OCI-LY3 (cell line): ENCODE data around the gene CDC42EP1.

Experiments used
- H2AFZ ChIP-seq: fragments of 200-600, 300-600 bp; shearing (Covaris generic); 2 replicates; pipeline ENCODE4 v1.6.0; 2014; ENCODE audit warnings: antibody characterized with exemption, low read depth, low read length
- H3K27ac ChIP-seq: fragments of 200-600, 300-600 bp; sonication (generic); 2 replicates; pipeline ENCODE4 v1.5.1; 2014; ENCODE audit warnings: mild to moderate bottlenecking, low read length, moderate library complexity, mixed read lengths
- H3K27me3 ChIP-seq: fragments of 200-600, 300-600 bp; sonication (generic); 2 replicates; pipeline ENCODE4 v1.6.1; 2014; ENCODE audit warnings: low read depth, low read length, mixed read lengths
- H3K36me3 ChIP-seq: fragments of 200-600, 300-600 bp; sonication (generic); replicated peaks from 2 replicates; pipeline ENCODE3; 2014; ENCODE audit warnings: low read depth, low read length, mixed read lengths
- H3K4me1 ChIP-seq: fragments of 300-600, 200-600 bp; sonication (generic); 2 replicates; pipeline ENCODE4 v1.6.1; 2014; ENCODE audit warnings: low read length, mixed read lengths
- H3K4me2 ChIP-seq: fragments of 200-600, 300-600 bp; sonication (generic); 2 replicates; pipeline ENCODE4 v1.6.1; 2014; ENCODE audit warnings: low read length, mixed read lengths
- H3K4me3 ChIP-seq: fragments of 300-600, 200-600 bp; sonication (generic); 2 replicates; pipeline ENCODE4 v1.5.1; 2014; ENCODE audit warnings: antibody characterized with exemption, mild to moderate bottlenecking, low read length, moderate library complexity
- H3K79me2 ChIP-seq: fragments of 300-600, 200-600 bp; shearing (Covaris generic); 2 replicates; pipeline ENCODE4 v1.6.1; 2014; ENCODE audit warnings: mild to moderate bottlenecking, low read length, mixed read lengths
- H3K9ac ChIP-seq: fragments of 300-600, 200-600 bp; shearing (Covaris generic); 2 replicates; pipeline ENCODE4 v1.6.0; 2014; ENCODE audit warnings: mild to moderate bottlenecking, low read length, moderate library complexity
- H3K9me3 ChIP-seq: fragments of 200-600, 300-600 bp; shearing (Covaris generic); 2 replicates; pipeline ENCODE4 v1.6.1; 2014; ENCODE audit warnings: low read length, mixed read lengths; ENCODE audit not compliant: insufficient read depth
- H4K20me1 ChIP-seq: fragments of 200-600, 300-600 bp; sonication (generic); 2 replicates; pipeline ENCODE4 v1.6.1; 2016; ENCODE audit warnings: low read length, mixed read lengths; ENCODE audit not compliant: insufficient read depth
- CTCF ChIP-seq: fragments of 200-600, 300-600 bp; sonication (generic); IDR thresholded peaks from 2 replicates; pipeline ENCODE4 v1.5.1; 2014; ENCODE audit warnings: antibody characterized with exemption, low read length, low read depth
- EZH2phosphoT487 ChIP-seq: fragments of 200-600 bp; shearing (Covaris generic); IDR thresholded peaks from 2 replicates; pipeline ENCODE4 v1.6.1; 2018; ENCODE audit warnings: antibody characterized with exemption, mixed run types, low read depth

Gene CDC42EP1

DNA sequence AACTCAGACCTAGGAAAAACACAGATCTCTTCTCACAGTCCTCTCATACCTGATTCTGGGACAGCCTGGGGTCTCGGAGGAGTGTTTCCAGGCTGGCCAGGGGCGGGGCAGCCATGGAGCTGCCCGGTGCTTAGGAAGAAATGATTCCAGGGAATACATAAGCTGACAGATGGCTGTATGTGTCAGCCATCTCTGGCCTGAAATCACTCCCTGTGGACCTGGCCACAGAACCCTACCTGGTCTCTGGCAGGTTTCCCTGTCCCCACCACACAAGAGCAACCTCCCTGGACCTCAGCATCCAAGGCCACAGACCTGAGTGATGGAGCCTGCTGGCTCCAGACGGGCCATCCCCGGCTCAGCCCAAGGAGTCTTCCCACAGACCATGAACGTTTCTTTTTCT, 58.4 kb downstream of the CDC42EP1 start:
- Histone ChIP-seq H3K27me3 (no peaks in the 10 kb centered on the region), H2AFZ (no peak overlapping the region), H3K27ac (peak overlapping the region; percentile 47), H4K20me1 (no peaks in the 10 kb centered on the region), H3K9me3 (no peaks in the 10 kb centered on the region), H3K9ac (peak overlapping the region; percentile 32; the same call in 1 of the 2 replicates), H3K79me2 (no peaks in the 10 kb centered on the region), H3K4me1 (peaks cover 22% of the 10 kb centered on the region), H3K36me3 (peaks cover 37% of the 10 kb centered on the region), H3K4me2 (peak overlapping the region; percentile 38), H3K4me3 (peak overlapping the region; percentile 4; the same call in 1 of the 2 replicates)
- TF ChIP-seq EZH2phosphoT487 (no peak), CTCF (no peak)
